Retinal pigment epithelial cell (primary cell): Measurements from ENCODE around the gene NPTX1.

Source experiments
- DNase-seq: peaks from one replicate; pipeline ENCODE4 v3.0.0-alpha.2; 2010; ENCODE audit warnings: low read depth
- H3K4me3 ChIP-seq: 2 replicates; pipeline ENCODE4 v1.5.1; 2011; ENCODE audit warnings: mild to moderate bottlenecking, low read length, control low read depth, moderate library complexity
- CTCF ChIP-seq: conservative IDR thresholded peaks from 2 replicates; pipeline ENCODE4 v1.5.1; 2011; ENCODE audit warnings: low read depth, low read length, control low read depth, inconsistent platforms

NPTX1 gene

GRCh38 chr17:80441598-80442322, 34.6 kb downstream of the NPTX1 start:
- no peak for DNase-seq
- no peak for TF ChIP-seq CTCF
- H3K4me3 ChIP-seq, result no peak overlapping the region

DNA sequence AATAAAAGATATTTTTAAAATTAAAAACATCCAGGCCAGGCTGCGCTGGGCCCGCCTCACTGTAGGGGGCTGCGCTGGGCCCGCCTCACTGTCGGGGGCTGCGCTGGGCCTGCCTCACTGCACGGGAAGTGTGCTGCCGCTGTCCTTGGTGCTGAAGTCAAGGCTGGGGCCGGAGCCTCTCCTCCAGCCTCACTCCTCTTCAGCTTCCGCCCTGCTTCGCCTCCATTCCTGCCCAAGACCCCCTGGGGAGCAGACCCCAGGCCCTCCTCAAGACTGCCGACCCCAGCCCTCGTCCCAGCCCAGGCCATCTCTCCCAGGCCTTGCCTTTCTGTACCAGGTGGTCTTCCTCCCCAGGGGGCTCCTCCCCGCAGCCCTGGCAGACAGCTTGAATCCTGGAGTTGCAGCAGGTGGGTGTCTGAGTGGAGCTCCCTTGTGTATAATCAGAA, 35.3 kb downstream of the NPTX1 start:
- no peak overlapping the region for H3K4me3 ChIP-seq
- DNase-seq, result no peak
- TF ChIP-seq CTCF, result no peak

- H3K4me3 ChIP-seq, result no peak overlapping the region
- no peak for TF ChIP-seq CTCF
- no peak for DNase-seq
Observed at GRCh38 chr17:80439499-80439898, 36.9 kb downstream of the NPTX1 start.

DNA sequence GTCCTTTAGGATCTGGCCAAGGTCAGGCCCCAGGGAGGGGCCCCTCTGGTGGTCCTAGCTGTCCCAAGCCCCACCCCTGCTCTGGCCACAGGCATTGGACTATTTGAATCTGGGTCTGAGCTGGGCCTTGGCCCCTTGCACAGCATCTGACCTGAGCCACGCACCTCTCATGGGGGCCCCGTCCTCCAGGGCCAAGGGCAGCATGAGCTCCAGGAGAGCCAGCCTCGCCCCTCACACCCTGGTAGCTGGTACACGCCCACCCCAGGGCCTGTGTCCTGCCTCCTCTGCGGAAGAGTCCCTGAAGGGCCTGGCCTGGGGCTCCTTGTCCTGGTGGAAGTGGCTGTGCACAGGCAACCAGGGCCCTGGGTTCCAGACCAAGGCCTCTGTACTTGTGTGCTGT, 37.6 kb downstream of the NPTX1 start:
- no peak for DNase-seq
- TF ChIP-seq CTCF, result no peak
- H3K4me3 ChIP-seq, result no peak overlapping the region

DNA sequence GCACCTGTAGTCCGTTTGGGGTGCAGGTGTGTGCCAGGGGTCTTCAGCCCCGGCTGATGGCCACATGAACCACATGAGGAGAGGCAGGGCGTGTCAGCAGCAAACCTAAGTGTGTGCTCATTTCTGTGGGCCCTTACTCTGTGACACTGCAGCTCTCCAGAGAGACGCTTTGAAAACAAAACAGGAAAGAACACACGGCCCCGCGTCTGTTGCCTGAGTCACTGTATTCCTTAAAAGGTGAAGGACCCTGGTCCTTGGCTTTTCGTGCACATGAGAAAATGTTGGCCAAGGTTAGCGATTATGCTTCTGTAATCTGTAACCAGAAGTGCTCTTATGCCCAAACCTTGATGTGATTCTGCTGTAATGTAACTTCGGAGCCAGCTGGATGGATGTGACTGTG, 38.9 kb downstream of the NPTX1 start:
- no peak overlapping the region for H3K4me3 ChIP-seq
- no peak for DNase-seq
- no peak for TF ChIP-seq CTCF

- DNase-seq, result no peak
- no peak overlapping the region for H3K4me3 ChIP-seq
- no peak for TF ChIP-seq CTCF
Observed at GRCh38 chr17:80433916-80434666, 42.3 kb downstream of the NPTX1 start.

DNA sequence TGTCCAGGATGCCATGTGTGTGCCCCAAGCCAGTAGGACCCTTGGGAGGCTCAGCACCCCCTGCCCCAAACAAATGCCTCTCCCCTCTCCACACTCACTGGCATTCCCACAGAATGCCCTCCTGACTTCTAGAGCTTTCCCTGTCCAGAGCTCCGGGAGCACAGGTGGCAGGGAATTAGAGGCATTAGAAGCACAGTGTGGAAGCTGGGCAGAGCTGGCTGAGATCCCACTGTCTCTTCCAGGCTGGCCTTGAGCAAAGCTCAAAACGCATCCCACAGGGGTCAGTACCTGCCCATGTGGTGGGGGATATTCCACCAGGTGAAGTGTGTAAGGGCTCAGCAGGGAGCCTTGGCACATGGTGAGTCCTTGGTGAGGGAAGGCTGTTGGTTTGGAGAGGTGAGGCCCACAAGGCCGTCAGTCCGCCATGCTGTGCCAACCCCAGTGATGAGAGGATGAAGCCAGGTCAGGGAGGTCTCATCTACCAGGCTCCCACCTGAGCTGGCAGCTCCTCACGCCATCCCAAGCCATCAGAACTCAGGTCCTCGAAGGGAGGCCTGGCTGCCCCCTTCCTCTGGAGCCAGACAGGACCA, 43.4 kb downstream of the NPTX1 start:
- DNase-seq, result no peak
- no peak overlapping the region for H3K4me3 ChIP-seq

More for the DNA sequence above, 43.4 kb downstream of the NPTX1 start:
- no peak for TF ChIP-seq CTCF
